KBM-7 (cell line): ENCODE measurements around the gene KDM4F.

Experiments used
- DNase-seq: peaks from one replicate; pipeline ENCODE4 v3.0.0-alpha.2; 2015
- in situ Hi-C: fragments of 300-500 bp; cut with MboI; formaldehyde crosslinking; loops from 2 replicates; pipeline ENCODE4 v1.14.3; 2020; ENCODE audit warnings: low sequenced_read_pairs, low pct_unique_long_range_greater_than_20kb, mixed read lengths

The KDM4F gene

DNA sequence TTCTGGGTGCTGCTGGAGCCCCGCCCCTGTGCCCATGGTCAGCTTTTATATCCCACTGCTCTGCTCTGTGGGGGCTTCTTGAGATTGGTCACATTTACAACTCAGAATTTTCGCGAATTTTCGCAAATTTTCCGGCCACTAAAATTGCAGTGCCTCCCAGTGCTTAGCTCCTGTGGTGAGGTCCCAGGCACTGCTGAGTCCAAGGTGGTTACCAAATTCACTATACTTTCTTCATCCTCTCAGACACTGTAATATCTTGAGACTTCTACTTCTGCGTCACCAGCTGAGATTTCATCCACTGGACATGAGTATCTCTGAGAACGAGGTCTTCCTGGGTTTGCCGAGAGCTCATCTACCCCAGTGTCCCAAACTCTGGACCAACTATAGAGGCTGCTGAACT, 8.7 kb downstream of the KDM4F start:
- in situ Hi-C loops, result no loop called here
- no peak for DNase-seq

DNA sequence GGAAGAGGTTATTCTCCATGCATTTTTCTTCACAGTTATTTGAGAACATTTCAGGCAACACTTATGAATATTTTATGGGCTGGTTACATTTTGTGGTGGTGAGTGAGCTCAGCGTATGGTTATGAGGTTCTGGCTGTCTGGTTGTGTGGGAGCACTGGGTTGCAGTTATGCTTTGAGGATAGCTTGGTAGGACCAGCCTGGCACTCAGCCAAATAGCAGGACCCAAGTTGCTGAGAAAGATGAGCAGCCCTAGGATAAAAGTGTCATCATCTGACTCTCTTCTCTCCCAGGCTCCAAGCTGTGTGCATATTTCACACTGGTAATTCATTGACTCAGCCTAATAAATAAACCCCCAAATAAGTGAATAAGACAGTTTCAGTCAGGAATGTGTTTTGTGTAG, 9.4 kb downstream of the KDM4F start:
- no peak for DNase-seq
- in situ Hi-C loops, result no loop called here

DNA sequence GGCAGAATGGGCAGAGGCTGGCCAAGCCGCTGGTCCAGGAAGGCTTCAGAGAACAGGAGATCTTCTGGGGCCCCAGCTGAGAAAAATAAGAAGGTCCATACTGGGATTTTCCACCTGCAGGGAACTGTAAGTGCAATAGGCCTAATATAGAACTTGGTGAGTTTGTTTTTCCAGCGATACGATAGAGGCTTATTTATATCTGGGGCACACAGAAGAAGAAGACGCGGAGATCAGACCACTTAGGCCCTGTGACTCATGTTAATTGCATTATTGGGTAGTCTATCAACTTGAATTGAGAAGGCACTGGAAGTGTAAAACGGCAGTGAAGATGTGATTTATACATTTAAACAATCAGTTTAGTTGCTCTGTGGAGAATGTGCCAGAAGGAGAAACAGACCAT, 9.8 kb downstream of the KDM4F start:
- no peak for DNase-seq
- in situ Hi-C loops, result no loop called here

DNA sequence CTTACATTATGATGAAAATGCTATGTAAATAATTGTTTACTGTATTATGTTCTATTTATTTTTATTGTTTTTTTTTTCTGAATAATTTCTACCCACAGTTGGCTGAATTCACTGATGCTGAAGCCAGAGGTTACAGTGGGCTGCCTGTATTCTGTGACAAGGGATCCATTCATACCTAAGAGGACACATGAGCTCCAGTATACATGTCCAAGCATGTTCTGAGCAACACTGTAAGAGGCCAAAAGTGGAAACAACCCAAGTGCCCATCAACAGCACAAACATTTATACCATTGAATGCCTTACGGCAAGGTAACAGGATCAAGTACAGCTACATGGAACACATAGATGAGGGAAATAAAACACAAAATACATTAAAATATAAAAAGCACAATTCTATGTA, 16.1 kb downstream of the KDM4F start:
- in situ Hi-C loops, result no loop called here
- DNase-seq, result peak; percentile 28

DNA sequence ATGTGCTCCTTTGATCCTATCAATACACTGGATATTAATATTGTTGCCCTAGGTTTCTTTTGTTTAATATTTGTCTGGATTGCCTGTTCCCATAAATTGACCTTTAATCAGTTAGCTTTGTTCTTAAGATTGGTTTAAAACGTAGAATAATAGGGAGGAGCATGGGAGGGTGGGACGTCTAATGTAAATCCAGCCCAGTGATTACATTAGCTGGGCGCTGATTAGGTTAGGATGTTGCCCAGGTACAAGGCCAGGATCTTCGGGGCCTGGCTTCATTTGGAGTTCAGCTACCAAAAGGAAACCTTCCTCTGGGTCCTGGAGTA, 17.5 kb downstream of the KDM4F start, which contains the start of gene SRSF8:
Gene SRSF8, plus strand, starts transcription at position 204 of the 323 bp plus-strand sequence. CDS start 308 bp downstream, outside the sequence.
- in situ Hi-C loops, result no loop called here
- no peak for DNase-seq

DNA sequence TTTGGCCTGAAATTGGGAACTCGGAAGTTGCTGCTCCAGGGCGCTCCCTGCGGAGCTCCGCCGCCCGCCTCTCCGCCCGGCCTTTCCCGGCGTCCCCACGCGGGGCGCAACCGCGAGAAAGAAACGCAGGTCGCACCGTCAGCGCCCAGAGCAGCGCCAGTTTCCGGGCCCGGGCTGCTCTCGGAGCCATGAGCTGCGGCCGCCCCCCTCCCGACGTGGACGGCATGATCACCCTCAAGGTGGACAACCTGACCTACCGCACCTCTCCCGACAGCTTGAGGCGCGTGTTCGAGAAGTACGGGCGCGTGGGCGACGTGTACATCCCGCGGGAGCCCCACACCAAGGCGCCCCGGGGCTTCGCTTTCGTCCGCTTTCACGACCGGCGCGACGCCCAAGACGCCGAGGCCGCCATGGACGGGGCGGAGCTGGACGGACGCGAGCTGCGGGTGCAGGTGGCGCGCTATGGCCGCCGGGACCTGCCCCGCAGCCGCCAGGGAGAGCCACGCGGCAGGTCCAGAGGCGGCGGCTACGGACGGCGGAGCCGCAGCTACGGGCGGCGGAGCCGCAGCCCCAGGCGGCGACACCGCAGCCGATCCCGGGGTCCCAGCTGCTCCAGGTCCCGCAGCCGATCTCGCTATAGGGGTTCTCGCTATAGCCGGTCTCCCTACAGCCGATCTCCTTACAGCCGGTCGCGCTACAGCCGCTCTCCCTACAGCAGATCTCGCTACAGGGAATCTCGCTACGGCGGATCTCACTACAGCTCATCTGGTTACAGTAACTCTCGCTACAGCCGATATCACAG, 18.0 kb downstream of the KDM4F start:
- DNase-seq, result peak; percentile 76
- in situ Hi-C loops, result no loop called here

DNA sequence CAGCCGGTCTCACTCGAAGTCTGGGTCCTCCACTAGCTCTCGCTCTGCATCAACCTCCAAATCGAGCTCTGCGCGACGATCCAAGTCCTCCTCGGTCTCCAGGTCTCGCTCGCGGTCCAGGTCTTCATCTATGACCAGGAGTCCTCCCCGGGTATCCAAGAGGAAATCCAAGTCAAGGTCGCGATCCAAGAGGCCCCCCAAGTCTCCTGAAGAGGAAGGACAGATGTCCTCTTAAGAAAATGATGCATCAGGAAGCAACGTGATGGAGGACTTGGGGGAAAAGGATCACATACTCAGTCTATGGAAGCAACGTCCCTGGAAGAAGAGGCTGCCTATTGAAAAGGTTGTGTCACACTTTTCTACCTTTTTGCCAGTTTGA, 18.6 kb downstream of the KDM4F start:
- in situ Hi-C loops, result no loop called here

DNA sequence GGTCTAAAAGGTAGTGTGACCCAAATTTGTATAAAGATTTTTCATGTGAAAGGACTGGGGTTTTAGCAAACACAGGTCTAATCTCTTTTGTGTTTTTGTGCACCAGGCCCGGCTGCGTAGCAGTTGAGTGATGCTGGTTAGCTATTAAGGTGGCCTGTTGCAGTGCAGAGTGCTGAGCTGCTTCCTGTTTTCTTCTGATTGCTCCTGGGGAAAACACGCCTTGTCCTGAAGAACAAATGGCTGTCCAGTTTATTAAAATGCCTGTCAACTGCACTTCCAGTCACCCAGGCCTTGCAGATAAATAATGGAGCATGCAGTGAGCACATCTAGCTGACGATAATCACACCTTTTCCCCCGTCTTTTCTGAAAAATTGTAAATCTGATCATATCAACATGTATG, 19.3 kb downstream of the KDM4F start:
- in situ Hi-C loops, result no loop called here
- DNase-seq, result peak; percentile 93

More for the DNA sequence above, 18.6 kb downstream of the KDM4F start:
- no peak for DNase-seq

DNA sequence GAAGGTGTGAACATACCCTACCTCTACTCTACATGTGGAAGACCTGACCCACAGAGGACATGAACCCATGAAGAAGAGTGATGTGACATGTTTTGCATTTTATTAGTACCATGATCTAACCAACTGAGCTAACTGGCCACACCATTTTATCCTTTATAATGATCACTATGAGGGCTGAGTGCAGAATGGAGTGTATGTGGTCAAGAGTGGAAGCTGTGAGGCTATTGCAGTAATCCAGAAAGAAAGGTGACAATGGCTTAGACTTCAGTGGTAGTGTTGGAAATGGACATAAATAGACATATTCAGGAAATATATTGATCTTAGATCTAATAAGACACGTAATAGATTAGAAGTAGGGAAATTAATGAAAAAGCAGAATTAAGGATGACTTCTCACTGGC, 21.2 kb downstream of the KDM4F start:
- DNase-seq, result no peak
- in situ Hi-C loops, result no loop called here

DNA sequence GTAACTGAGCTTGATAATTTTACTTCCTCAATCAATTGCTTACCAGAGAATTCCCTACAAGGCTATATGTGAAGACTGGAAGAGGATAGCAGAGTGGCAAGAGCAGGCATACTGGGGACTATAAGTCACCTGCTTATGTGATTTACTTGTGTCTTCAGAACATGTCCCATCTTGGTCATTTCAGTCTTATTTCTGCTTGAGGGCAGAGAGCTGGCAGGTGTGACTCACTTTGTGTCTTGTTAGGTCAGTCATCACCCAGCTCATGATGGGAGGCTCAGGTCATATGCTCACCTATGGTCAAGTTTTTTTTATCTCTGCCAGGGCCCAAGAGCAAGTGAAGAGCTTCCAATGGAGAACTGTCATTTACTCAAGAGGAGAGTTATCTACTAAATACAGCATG, 23.7 kb downstream of the KDM4F start:
- no peak for DNase-seq
- in situ Hi-C loops, result no loop called here

DNA sequence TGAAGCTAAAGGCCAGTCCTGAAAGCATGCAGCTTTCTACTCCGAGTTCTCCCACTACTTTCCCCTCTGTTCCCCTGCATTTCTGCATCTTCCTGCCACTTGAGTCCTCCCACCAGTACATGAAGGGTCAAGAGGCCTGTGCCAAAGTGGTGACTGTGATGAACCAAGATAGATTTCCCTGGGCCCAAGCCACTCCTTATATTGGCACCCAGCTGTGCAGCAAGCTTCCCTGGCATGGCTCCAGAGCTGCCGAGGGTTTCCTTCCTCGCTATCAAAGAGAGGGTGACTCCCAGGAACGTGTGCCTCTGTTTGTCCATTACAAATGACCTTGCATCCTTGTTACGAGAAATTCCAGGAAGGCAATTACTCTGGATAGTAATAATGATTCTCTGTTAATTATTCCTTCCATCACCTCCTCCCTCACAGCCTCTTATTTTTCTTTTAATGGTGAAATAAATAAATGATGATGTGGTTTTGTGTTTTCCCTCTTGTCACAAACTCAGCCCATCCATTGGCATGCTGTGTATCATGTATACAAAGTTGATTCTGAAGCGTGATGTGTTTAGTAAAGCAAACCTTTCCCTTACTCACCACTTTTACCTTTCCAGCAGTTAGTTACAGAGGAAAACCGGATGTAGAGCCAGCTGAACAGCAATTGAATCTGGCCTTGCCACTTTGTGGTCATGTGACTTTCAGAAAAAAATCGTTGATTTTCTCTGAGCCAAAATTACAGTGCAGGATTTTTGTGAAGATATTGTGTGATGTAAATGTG, 25.8 kb downstream of the KDM4F start:
- no peak for DNase-seq
- in situ Hi-C loops, result no loop called here

DNA sequence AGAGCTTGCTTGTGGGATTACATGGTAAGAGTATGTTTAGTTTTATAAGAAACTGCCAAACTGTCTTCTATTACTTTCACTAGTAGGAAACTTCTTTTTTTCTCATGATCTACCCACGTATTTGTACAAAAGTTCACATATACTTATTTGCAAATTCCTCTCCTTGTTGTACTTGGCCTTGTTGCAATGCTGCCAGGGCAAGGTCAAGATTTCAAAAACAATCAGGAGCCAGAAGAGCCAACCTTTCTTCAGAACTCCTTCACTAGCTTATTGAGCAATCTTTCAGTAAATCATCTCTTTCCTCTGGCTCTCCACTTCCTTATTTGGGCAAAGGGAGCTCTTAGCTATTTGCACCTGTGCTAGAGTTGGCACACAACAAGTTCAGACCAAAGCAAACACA, 27.2 kb downstream of the KDM4F start:
- in situ Hi-C loops, result no loop called here

DNA sequence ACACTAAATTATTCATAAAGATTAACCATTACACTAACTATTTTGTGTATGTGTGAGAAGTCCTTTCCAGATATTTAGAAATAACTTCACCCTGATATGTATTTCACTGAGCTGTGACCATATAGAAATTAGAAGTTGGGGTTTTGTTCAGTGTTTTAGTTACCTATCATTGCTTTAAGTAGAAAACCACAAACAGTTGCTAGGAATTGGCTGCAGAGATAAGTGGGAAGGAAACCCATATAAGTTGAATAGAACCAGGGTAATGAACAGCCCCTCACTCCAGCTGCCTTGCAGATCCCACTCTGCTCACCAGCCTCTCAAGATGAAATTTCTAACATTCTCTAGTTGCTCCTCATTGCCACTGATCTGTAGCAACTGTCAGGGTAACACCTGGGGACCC, 27.8 kb downstream of the KDM4F start:
- in situ Hi-C loops, result no loop called here
- no peak for DNase-seq

More for the DNA sequence above, 27.2 kb downstream of the KDM4F start:
- peak; percentile 34 for DNase-seq

DNA sequence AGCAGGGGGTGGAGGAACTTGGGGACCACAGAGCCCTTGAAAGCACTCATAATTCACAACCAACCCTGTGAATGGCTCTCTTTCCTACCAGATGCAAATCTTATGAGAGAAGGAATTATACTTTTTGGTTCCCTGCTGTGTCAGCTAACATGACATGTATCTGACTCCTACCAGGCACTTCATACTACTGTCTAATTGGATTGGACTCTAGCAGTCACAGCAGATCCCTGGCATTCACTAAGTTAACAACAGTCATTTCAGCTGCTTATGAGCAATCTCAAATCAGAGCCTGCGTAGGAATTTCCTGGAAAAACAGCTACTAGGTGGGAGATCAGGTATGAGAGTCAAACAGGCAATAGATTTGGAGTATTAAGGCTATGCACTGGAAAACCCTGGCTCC, 29.3 kb downstream of the KDM4F start:
- no peak for DNase-seq
- in situ Hi-C loops, result no loop called here

DNA sequence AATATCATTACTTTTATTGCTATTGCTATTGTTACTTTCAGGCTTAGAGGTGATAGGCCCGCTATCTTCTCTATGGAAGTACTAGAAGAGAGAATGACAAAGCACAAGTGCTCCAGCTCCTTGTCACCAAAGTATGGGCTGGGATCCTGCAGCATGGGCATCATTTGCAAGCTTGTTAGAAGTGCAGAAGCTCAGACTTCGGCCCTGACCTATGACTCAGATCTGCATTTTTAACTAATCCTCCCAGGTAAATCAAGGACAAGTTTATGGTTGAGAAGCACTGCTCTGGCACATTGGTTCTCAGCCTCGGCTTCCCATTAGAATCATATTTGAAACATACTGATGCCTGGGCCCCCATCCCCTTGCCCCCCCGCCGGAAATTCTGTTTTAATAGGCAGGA, 31.8 kb downstream of the KDM4F start:
- in situ Hi-C loops, result no loop called here
- no peak for DNase-seq

DNA sequence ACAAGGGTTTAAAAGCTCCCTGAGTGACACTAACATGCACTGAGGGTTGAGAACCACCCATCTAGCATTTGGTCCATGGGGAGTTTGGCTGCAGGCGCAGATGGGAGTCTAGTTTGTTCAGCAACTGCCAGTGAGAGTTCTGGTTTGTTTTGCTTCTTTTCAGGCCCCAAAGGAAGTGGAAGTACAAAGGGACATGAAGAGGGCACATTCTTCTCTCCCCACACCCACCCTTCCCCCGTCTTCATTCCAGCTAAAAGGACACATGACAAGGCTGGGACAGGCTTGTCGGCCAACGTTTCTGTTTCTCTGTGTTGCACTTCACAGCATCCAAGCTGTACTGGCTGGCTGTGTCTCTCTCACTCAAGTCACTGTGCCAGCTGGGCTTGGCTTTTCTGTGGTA, 32.2 kb downstream of the KDM4F start:
- in situ Hi-C loops, result no loop called here
- no peak for DNase-seq

DNA sequence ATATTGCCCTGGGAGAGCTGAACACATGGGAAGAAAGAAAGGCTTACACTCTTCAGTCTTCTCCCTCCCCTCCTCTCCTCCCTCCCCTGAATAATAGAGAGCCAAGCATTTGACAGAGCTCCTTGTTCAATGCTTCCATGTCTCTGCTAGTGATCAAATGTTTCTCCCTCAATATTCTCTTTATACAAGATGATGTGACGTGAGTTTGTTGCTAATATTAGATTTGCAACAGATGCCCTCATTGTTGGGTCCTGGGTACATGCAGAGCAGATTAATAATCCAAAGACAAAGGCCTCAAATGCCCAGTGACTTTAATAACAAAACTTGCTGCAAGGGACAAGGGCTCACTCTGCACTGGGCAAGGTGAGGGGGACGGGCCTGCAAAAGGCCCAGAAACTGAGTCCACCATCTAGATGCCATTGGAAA, 33.4 kb downstream of the KDM4F start:
- in situ Hi-C loops, result no loop called here
- no peak for DNase-seq

DNA sequence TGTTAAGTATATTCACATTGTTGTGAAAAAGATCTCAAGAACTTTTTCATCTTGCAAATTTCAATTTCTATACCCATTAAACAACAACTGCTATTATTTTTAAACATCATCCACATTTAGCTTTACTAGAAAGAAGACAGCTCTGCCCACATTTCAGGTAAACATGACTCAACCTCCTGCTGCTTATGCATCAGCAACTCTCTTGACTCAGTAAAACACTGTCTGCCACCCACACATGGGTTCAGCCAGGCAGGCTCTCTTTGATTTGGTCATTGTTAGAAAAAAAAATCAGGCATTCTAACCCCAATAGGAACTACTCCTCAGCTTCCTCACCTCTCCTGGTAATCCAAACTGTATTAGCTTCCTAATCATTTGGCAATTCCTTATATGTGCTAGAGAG, 35.3 kb downstream of the KDM4F start:
- DNase-seq, result no peak
- in situ Hi-C loops, result no loop called here

DNA sequence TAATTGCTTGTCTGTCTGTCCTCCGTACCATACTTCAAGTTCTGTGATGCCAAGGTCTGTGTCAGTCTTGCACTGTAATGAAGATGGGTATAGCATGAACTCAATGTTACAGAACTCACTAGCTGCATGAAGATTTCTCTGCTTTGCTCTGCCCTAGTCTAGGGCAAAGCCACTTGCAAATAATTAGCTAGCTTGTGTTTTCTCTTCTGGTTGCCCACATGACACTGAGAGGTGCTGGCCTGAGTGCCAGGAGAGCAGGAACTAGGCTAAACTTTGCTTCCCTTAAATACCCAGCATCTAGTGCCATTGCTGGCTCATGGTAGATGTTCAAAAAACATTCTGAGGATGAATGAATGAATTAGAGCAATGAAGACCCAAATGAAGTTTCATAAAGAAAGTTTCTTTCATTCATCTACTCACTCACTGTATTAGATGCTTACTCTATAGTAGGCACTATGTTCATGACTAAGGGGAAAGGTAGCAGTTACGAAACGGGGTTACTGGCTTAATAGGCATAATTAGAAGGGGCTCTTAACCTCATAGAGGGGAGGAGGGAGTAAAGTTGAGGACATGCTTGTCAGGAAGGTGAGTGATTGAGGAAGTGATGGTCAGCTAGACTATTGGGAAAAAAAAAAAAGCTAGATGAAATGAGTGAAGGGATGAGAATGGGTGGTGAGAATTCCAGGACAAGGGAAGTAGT, 36.0 kb downstream of the KDM4F start:
- in situ Hi-C loops, result no loop called here
- no peak for DNase-seq

DNA sequence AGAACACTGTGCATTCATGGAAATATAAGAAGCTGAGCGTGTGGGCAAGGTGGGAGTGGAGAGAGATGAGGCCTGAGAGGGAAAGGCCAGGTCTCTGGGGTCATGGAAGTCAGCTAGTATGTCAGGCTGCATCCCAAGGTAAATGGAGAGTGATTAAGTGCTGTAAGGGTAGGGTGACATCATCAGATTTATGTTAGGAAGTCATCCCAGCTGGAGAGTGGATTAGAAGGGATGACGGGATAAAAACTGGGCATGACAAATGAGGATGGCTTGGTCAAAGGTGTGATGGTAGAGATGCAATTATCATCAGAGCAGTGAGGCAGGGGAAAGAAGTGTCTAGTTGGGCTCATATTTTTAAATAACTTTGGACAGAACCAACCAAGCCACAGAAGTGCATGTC, 36.9 kb downstream of the KDM4F start:
- no peak for DNase-seq
- in situ Hi-C loops, result no loop called here
